ENCODE results near the gene EFCAB10.

GRCh38 chr7:105538339-105538738 lies 43.0 kb downstream of the EFCAB10 start:
- no peak for TF ChIP-seq CTCF (IDR thresholded peaks at IDR 0.05)
- TF ChIP-seq POLR2A (IDR thresholded peaks at IDR 0.05; ENCODE audit: low read depth), result no peak
- TF ChIP-seq POLR2AphosphoS5 (IDR thresholded peaks at IDR 0.05), result no peak
